Measurements from ENCODE around the gene SHANK3.

The SHANK3 gene

DNA sequence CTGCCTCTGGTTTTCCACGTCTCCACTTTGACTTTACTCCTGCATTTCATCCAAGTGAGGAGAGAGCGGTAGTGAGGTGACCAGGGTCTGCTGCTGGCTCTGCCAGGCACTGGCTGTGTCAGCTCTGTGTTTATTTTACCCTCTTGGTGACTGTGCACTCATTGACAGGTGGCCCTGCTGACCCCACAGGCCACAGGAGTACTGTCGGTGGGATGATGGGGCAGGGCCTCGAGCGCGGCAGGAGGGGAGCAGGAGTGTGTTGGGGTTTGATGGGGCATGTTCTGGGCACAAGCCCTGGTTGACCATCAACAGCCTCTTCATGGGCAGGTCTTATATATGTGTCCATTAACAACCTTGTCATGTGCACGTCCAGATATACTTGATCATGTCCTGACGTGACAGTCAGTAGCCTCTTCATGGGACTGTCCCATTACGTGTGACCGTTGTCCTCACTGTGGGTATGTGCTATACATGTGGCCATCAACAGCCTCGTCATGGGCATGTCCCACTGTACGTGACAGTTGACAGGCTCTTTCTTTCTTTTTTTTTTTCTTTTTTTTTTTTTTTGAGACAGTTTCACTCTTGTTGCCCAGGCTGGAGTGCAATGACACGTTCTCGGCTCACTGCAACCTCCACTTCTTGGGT lies 34.0 kb downstream of the SHANK3 start:
- peak in 4 of 10 donors; percentile 3 to 52 (median 34) for DNase-seq
- intact Hi-C loops (cut with DNase I), result no loop called here

DNA sequence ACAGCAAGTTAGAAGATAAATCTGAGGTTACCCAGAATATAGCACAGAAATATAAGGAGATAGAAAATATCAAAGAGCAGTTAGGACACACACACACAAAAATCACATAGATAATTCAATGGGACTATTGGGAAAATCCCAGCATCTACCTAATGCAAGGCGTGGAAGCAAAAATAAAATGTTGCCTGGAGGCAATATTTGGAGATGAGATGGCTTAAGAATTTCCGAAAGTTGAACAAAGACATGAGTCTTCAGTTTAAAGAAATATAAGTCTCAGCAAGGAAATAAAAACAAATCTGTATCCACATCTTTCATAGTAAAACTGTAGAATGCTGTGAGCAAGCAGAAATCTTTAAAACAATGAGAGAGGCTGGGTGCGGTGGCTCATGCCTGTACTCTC lies 35.9 kb downstream of the SHANK3 start:
- intact Hi-C loops (cut with DNase I), result no loop called here
- DNase-seq, result peak in 1 of 10 donors; percentile 25

DNA sequence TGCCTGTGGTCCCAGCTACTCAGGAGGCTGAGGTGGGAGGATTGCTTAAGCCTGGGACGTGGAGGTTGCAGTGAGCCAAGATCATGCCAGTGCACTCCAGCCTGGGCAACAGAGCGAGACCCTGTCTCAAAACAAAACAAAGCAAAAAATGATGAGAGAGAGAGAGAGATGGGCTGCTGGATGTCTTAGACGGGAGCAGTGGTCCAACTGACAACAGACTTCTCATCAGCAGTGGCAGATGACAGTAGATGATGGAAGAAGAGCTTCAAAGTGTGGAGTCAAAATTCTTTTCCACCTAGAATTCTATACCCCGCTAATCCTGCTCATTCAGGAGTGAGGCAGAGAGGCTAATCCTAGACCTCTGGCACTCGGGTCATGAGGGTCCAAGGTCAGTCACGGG lies 36.4 kb downstream of the SHANK3 start:
- peak in 2 of 10 donors; percentile 16 to 39 for DNase-seq
- intact Hi-C loops (cut with DNase I), result no loop called here

GRCh38 chr22:50710221-50710620 lies 37.6 kb downstream of the SHANK3 start:
- intact Hi-C loops (cut with DNase I), result no loop called here
- peak in 4 of 10 donors; percentile 4 to 54 (median 37) for DNase-seq

DNA sequence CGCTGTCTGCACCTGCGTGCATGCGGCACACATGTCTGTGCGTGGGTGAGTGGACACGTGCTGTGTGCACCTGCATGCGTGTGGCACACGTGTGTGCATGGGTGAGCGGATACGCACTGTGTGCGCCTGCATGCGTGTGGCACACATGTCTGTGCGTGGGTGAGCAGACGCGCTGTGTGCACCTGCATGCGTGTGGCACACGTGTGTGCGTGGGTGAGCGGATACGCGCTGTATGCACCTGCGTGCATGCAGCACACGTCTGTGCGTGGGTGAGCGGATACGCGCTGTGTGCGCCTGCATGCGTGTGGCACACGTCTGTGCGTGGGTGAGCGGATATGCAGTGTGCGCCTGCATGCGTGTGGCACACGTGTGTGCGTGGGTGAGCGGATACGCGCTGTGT lies 38.3 kb downstream of the SHANK3 start:
- intact Hi-C loops (cut with DNase I), result no loop called here
- peak in 4 of 10 donors; percentile 9 to 63 (median 31) for DNase-seq

GRCh38 chr22:50711446-50712340 lies 39.1 kb downstream of the SHANK3 start:
- DNase-seq, result peak in 4 of 10 donors; percentile 3 to 70 (median 60)
- intact Hi-C loops (cut with DNase I), result no loop called here

GRCh38 chr22:50712341-50713007 lies 39.9 kb downstream of the SHANK3 start:
- intact Hi-C loops (cut with DNase I), result no loop called here
- peak in 5 of 10 donors; percentile 6 to 85 (median 43) for DNase-seq

GRCh38 chr22:50713008-50713385 lies 40.4 kb downstream of the SHANK3 start:
- peak in 5 of 10 donors; percentile 6 to 81 (median 27) for DNase-seq
- intact Hi-C loops (cut with DNase I), result no loop called here

DNA sequence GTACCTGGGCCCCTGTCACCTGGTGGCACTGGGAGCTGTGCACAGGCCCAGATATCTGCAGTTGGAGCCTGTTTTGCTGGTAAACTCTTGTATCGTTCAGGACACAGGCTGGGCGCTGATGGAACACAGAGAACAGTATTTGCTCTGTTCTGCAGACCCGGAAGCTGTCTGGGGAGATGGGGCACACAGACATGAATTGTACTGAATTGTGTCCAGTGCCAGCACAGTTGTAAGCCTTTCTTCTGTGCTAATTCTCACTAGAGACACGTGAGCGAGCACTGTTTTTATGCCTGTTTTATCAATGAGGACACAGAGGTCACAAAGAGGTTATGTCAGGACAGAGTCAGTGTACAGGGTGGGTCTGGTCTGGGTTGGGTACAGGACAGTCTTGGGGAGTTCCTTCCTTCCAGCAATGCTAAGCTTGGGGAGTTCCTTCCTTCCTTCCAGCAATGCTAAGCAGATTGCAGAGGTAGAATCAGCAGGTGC lies 41.0 kb downstream of the SHANK3 start:
- intact Hi-C loops (cut with DNase I), result no loop called here
- DNase-seq, result peak; percentile 38 to 95 (median 76)

GRCh38 chr22:50714150-50714549 lies 41.5 kb downstream of the SHANK3 start:
- peak in 5 of 10 donors; percentile 4 to 81 (median 60) for DNase-seq
- intact Hi-C loops (cut with DNase I), result no loop called here

- DNase-seq, result peak in 3 of 10 donors; percentile 63 to 75 (median 71)
- intact Hi-C loops (cut with DNase I), result no loop called here
These were observed 42.1 kb downstream of the SHANK3 start for GRCh38 chr22:50714631-50715179.

- DNase-seq, result peak in 2 of 10 donors; percentile 70 to 76
- intact Hi-C loops (cut with DNase I), result no loop called here
These were observed 42.6 kb downstream of the SHANK3 start for GRCh38 chr22:50715250-50715649.

DNA sequence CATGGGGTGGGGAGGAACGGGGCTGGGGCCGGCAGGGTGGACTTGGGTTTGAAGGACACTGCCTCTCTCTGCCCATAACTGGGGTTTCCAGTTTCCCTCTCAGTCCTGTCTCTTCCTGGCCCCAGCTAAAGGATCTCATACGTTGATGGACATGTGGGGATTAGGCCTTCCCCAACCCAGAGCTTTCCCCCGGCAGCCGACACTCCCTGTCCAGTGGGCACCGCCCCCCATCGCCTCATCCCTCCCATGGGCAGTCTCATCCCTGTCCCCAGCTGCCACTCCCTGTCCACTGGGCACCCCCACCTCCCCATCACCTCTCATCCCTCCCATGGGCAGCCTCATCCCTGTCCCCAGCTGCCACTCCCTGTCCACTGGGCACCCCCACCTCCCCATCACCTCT lies 43.2 kb downstream of the SHANK3 start:
- intact Hi-C loops (cut with DNase I), result no loop called here
- DNase-seq, result peak in 1 of 10 donors; percentile 67

GRCh38 chr22:50716290-50717024 lies 43.8 kb downstream of the SHANK3 start:
- peak in 1 of 10 donors; percentile 70 for DNase-seq
- intact Hi-C loops (cut with DNase I), result no loop called here

DNA sequence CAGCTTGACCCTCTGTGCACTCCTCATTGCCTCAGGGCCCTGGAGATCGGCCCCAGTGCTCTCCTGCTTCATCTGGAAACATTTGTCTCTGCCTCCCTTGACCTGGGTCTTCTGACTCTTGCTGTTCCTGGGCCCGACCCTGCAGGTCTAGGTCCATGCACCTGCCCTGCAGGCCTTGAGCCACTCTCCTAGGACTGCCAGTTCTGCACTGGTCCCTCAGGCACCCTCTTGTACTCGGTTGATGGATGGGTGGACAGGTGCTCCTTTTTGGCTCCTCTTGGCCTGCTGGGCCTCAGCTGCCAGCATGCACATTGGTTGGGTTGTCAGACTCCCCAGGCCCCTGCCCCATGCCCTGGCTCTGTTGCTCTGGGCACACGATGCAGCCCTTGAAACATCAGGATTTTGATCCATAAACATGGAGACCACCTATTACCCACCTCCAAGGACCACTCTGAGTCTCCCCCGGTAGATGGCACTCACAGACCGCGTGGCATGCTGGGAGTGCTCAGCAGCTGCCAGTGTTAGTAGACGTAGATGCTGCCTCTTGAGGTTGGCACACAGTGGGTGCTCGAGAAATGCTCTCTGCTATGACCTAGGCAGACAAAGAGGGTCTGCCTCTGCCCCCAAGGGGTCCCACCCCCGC lies 45.2 kb downstream of the SHANK3 start:
- intact Hi-C loops (cut with DNase I), result no loop called here
- peak in 5 of 10 donors; percentile 48 to 92 (median 57) for DNase-seq

GRCh38 chr22:50718352-50718709 lies 45.7 kb downstream of the SHANK3 start:
- DNase-seq, result peak in 1 of 10 donors; percentile 42
- intact Hi-C loops (cut with DNase I), result no loop called here

- intact Hi-C loops (cut with DNase I), result no loop called here
These were observed 47.2 kb downstream of the SHANK3 start for GRCh38 chr22:50719814-50720300.

GRCh38 chr22:50720301-50721256 lies 48.0 kb downstream of the SHANK3 start:
- peak in 1 of 10 donors; percentile 82 for DNase-seq
- intact Hi-C loops (cut with DNase I), result no loop called here

More at GRCh38 chr22:50719814-50720300, 47.2 kb downstream of the SHANK3 start:
- DNase-seq, result no peak

All from posterior cingulate gyrus (tissue), 11 donors.